GM18499 (cell line): ENCODE data around the gene DNAJC9.
"Not testable (repeated sequence)": the region's sequence is repeated elsewhere in the genome, so short reads cannot be mapped to it uniquely, and the experiment has no call there.

Experiments
- ATAC-seq: cut with Tn5 transposase; IDR thresholded peaks from one replicate; pipeline ENCODE4 v1.9.1; 2021; ENCODE audit warnings: moderate number of reproducible peaks; ENCODE audit not compliant: insufficient read depth, unreplicated experiment

DNAJC9 gene

DNA sequence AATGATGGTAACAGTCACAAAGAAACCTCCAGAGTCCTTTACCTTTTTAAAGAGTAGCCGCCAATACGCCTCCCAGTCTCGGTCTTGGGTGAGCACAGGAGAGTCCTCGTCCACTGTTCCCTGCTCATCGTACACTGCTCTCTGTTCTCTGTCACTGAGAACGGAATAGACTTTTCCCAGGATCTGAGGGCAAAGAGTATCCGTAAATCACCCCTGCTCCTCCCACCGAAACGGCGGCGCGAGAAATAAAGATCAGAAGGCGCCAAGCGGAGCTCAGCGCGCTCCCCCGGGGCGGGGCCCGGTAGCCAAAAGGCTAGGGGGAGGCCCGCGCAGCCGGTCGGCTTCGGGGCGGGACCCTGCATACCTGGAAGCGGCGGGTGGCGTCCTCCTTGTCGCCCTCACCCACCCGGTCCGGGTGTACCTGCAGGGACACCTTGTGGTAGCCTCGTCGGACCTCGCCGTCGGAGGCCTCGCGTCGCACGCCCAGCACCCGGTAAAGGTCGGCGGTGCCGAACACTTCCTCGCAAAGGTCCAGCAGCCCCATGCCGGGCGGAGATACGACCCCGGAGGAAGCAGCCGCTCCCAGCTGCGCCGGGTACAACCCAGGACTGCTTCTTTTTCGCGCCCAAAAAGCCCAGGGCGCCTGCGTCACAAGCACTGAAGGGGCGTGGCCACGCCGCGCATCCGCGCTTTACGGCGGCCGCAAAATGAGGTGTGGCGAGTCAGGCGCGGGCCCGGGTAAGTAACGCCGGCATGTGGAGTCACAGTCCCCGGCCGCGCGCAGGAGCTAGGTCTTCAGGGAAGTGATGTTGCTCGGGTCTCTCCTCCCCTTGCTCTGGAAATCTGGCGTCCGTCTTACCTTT is at the start of gene DNAJC9:
TSS of gene DNAJC9 (minus strand) at position 610 of the 863 bp plus-strand sequence. CDS start at position 544, 66 bp downstream.
- ATAC-seq, result peak; percentile 62

DNA sequence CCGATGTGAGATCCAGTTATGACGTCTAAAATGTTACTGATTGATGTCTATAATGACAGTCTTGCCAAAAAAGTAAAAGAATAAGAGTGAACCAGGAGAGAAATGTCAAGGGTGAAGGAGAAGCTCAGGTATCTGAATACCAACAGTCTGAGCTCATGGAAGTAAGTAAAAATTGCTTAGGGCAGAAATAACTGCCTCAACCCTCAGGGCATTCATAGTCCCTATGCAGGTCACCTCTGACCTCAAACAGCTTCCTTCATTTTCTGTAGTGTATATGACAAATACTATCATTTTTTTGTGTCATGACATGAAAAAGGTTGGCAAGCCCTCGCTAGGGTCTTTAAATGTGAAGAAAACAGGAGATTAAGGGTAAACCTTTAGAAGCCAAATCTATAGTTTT is 46.4 kb upstream of the DNAJC9 start:
- no peak for ATAC-seq

DNA sequence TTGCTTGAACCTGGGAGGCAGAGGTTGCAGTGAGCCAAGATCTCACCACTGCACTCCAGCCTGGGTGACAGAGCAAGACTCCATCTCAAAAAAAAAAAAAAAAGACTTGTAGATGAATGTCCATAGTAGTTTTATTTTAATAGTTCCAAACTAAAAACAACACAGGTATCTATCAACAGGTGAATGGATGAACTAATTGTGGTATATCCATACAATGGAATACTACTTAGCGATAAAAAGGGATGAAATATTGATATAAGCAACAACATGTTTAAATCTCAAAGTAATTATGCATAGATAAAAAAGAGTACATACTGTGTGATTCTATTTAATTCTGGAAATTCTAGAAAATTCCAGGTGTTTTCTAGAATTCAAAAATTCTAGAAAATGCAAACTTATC is 42.9 kb upstream of the DNAJC9 start:
- no peak for ATAC-seq

DNA sequence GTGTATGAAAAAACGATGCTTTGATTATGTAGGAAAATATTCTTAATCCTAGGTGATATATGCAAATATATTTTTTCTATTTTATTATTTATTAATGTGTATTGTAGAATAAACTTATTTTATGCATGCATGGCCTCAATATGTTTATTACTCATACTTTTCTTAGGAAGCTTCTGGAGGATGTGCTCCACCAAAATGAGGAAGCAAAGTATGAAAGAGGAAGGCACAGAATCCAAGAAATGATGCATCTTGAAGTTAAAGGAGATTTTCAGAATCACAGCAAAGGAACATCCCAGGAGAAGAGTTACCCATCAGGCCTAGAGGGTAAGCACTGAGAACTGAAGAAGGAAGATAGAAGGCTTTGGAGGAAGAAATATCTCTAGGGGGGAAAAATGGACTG is 40.4 kb upstream of the DNAJC9 start:
- ATAC-seq, result no peak

DNA sequence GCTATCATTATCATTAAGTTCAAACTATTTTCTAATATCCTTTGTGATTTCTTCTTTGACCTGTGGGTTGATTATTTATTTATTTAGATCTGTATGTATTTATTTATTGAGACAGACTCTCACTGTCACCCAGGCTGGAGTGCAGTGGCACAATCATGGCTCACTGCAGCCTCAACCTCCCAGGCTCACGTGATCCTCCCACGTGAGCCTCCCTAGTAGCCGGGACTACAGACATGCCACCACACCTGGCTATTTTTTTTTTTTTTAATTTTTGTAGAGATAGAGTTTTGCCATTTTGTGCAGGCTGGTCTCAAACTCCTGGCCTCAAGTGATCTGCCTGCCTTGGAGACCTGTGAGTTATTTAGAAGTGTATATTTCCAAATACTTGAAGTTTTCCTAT is 34.0 kb upstream of the DNAJC9 start:
- no peak for ATAC-seq

GRCh38 chr10:73264423-73264822 is 17.4 kb upstream of the DNAJC9 start:
- no peak for ATAC-seq

DNA sequence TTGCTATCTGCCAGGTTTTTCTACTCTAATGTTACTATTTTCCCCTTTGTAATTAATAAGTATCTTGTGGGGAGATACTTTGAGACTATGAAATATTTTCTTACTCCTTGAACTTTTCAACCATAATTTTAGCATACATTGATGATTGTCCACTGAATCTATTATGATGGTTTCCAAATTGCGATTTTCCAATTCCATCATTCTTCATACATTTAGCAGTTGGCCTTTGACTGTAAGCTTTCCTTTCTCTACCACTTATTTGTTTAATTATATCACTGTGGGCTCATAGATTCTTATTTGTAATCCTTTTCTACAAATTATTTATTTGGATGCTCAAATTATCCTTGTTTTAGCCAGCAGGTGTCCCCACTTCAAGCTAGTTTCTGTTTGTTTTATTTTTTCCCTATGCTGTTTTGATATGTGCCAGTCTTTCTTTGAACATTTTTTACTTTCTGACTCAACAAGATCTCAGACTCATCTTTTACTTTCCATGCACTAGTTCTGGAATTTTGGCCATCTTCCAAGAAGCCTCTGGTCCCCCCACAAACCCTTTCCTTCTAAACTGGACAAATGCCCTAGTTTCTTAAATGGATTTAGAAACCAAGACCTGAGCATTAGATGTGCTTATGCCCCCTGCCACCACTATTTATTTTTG is 16.8 kb upstream of the DNAJC9 start:
- no peak for ATAC-seq

DNA sequence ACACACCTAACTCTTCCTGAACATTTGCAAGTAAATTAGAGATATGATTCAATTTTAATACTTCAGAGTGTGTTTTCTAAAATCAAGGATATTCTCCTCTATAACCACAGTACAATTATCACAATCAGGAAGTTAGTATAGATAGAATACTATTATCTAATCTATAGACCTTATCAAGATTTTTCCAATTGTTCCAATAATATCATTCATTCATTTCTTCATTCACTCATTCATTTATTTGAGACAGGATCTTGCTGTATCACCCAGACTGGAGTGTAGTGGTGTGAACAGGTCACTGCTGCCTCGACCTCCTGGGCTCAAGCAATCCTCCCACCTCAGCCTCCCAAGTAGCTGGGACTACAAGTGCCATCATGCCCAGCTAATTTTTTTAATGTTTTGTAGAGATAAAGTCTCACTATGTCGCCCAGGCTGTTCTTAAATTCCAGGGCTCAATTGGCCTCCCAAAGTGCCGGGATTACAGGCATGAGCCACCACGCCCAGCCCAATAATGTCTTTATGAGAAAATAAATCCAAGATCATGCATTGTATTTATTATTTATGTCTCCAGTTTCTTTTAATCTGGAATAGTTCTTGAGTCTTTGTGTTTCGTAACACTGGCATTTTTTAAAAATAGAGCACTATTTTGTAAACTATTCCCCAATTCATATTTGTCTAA is 16.0 kb upstream of the DNAJC9 start:
- ATAC-seq, result no peak

GRCh38 chr10:73262105-73262730 is 15.2 kb upstream of the DNAJC9 start:
- ATAC-seq, result no peak

GRCh38 chr10:73261362-73261995 is 14.4 kb upstream of the DNAJC9 start:
- ATAC-seq, result no peak

GRCh38 chr10:73258612-73259011 is 11.6 kb upstream of the DNAJC9 start:
- not testable (repeated sequence) for ATAC-seq

- no peak for ATAC-seq
Measured at GRCh38 chr10:73253225-73253555, 6.1 kb upstream of the DNAJC9 start.

DNA sequence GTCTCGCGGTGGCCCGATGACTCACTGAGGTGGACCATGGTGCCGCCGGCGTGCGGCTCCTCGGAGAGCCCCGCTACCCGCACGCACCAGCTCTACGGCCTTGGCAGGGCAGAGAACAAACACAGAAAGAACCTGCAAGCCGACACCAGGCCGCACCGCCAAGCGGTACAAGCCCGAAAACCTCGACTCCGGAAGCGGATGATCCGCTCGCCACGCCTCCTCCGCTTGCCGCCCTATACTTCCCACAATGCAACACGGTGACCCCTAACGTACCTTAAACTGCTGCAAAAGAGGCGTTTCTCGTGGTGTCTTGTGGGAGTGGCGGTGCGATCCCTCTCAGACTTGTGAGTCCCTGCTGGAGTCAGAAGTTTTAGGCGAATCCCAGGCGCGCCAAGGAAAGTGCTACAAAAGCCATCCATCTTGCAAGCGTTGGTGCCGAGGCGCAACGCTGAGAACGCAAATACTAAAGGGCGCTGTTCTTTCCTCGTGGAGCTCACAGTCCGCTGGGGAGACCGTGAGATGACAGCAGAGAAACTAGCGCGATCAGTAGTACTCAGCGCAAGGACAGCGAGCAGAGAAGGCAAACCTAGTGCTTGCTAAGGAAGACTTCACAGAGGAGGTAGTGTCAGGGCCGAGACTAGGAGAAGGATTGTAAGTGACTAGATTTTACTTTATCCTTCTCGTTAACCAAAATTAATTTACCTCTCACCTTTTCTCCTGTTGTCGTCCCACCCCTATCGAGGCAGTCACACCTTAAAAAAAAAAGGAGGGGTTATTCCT is 5.6 kb upstream of the DNAJC9 start, which contains the start of gene MRPS16:
TSS of gene MRPS16 (minus strand) at position 200 of the 780 bp plus-strand sequence. CDS start at position 38, 162 bp downstream.
- peak; percentile 56 for ATAC-seq

GRCh38 chr10:73251683-73252444 is 4.8 kb upstream of the DNAJC9 start:
- ATAC-seq, result no peak

GRCh38 chr10:73248259-73248724 is 1.2 kb upstream of the DNAJC9 start:
- no peak for ATAC-seq

GRCh38 chr10:73247509-73248258 is 629 bp upstream of the DNAJC9 start:
- ATAC-seq, result no peak

DNA sequence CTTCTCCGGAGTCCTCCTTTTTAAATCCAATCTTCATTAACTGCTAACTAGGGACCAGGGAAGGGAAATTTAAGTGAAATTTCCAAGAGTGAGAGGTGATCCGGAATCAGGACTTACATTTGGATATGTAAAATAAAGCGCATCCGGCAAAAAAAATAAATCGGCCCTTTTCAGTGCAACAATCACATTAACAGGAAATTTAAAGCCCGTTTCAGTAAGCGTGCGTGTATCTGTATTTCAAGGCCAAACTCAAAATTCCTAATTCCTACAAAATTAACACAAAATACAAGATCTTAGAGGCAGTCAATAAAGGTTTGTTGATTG is 771 bp downstream of the DNAJC9 start:
- ATAC-seq, result no peak

GRCh38 chr10:73244866-73245477 is 2.1 kb downstream of the DNAJC9 start:
- no peak for ATAC-seq
